ENCODE results near the gene RTCA. TPM values are rescaled to one million over a fixed set of nuclear protein-coding genes. Genes with fewer than 3 reads are reported as not detected.

RTCA gene
- 10 to 100 TPM; 22.3 to 32.8 (median 24.8) TPM for total RNA-seq

GRCh38 chr1:100265931-100266740 lies at the start of gene RTCA:
TSS of gene RTCA (plus strand) at chr1:100266216. CDS start at chr1:100266376, 160 bp downstream.
- Histone ChIP-seq H3K27ac (peak within 1 kb of the TSS; percentile 82 to 93 (median 86)), H3K4me1 (peaks cover 15 to 19% of the 10 kb centered on the region in 2 donors), H3K4me3 (peak within 1 kb of the TSS; percentile 67 to 100 (median 91)), H3K27me3 (no peaks in the 10 kb centered on the region), H3K36me3 (peaks cover 0 to 51% of the 10 kb centered on the region in 2 donors), H3K9me3 (no peaks in the 10 kb centered on the region)
- intact Hi-C loops (cut with DNase I; ENCODE audit: low total_unique reads) (loop anchor here (1.0 to 5.0 kb wide), 5 partner anchors 17 to 193 kb away; partner anchors contain the start of genes CDC14A, DBT, LRRC39 and TRMT13), in situ Hi-C loops (cut with MboI; ENCODE audit: low sequenced_read_pairs in 4 of 4) (no loop called here)
- peak; percentile 93 to 95 for DNase-seq
- TF ChIP-seq CTCF (IDR thresholded peaks at IDR 0.05 in 4 of 5, conservative IDR thresholded peaks at IDR 0.05 in 1 of 5) (no peak), POLR2A (IDR thresholded peaks at IDR 0.05) (peak; percentile 64 to 73)
- peak; percentile 99 for ATAC-seq

GRCh38 chr1:100217834-100218233 lies 48.2 kb upstream of the RTCA start:
- H3K9me3 ChIP-seq, result no peaks in the 10 kb centered on the region
- H3K4me1 ChIP-seq, result peaks cover 5 to 8% of the 10 kb centered on the region in 2 donors
- no peak overlapping the region for H3K4me3 ChIP-seq
- no peak for DNase-seq
- intact Hi-C loops (cut with DNase I; ENCODE audit: low total_unique reads) (no loop called here), in situ Hi-C loops (cut with MboI; ENCODE audit: low sequenced_read_pairs in 4 of 4) (no loop called here)
- peaks cover 2 to 29% of the 10 kb centered on the region in 2 donors for H3K36me3 ChIP-seq
- no peak for ATAC-seq
- peak overlapping the region in 1 of 4 donors; percentile 16 for H3K27ac ChIP-seq
- TF ChIP-seq POLR2A (IDR thresholded peaks at IDR 0.05) (no peak), CTCF (IDR thresholded peaks at IDR 0.05 in 4 of 5, conservative IDR thresholded peaks at IDR 0.05 in 1 of 5) (no peak)
- no peaks in the 10 kb centered on the region for H3K27me3 ChIP-seq

- Histone ChIP-seq H3K4me3 (no peak overlapping the region), H3K36me3 (peaks cover 0 to 15% of the 10 kb centered on the region in 2 donors), H3K27ac (no peak overlapping the region), H3K4me1 (peaks cover 5 to 8% of the 10 kb centered on the region in 2 donors), H3K9me3 (no peaks in the 10 kb centered on the region), H3K27me3 (no peaks in the 10 kb centered on the region)
- in situ Hi-C loops (cut with MboI; ENCODE audit: low sequenced_read_pairs in 4 of 4) (no loop called here), intact Hi-C loops (cut with DNase I; ENCODE audit: low total_unique reads) (no loop called here)
- ATAC-seq (no peak), DNase-seq (no peak)
- TF ChIP-seq CTCF (IDR thresholded peaks at IDR 0.05 in 4 of 5, conservative IDR thresholded peaks at IDR 0.05 in 1 of 5) (no peak), POLR2A (IDR thresholded peaks at IDR 0.05) (no peak)
Measured at GRCh38 chr1:100219457-100219856, 46.6 kb upstream of the RTCA start.

- H3K27me3 ChIP-seq, result no peaks in the 10 kb centered on the region
- intact Hi-C loops (cut with DNase I; ENCODE audit: low total_unique reads), result no loop called here
- in situ Hi-C loops (cut with MboI; ENCODE audit: low sequenced_read_pairs in 4 of 4), result no loop called here
- no peak for ATAC-seq
- H3K36me3 ChIP-seq, result peaks cover 0 to 11% of the 10 kb centered on the region in 2 donors
- no peak overlapping the region for H3K27ac ChIP-seq
- H3K4me3 ChIP-seq, result no peak overlapping the region
- no peaks in the 10 kb centered on the region for H3K9me3 ChIP-seq
- TF ChIP-seq POLR2A (IDR thresholded peaks at IDR 0.05) (no peak), CTCF (IDR thresholded peaks at IDR 0.05 in 4 of 5, conservative IDR thresholded peaks at IDR 0.05 in 1 of 5) (no peak)
- no peak for DNase-seq
- peaks cover 5 to 8% of the 10 kb centered on the region in 2 donors for H3K4me1 ChIP-seq
Measured at GRCh38 chr1:100219883-100220282, 46.1 kb upstream of the RTCA start.

All from gastrocnemius medialis (tissue), 4 donors.